K562 (cell line): ENCODE data around the gene GLIS1.

Source experiments
- CTCF ChIP-seq, 3 experiments: IDR thresholded peaks in 2 of 3; conservative IDR thresholded peaks in 1 of 3; 2 replicates each; pipeline ENCODE4 v1.5.1; 2011 to 2012; ENCODE audit warnings: low read length in 3 of 3, mild to moderate bottlenecking in 3 of 3, control low read depth in 2 of 3, improper control_type of control experiment in 1 of 3, inconsistent platforms in 1 of 3, low read depth in 1 of 3, mixed read lengths in 1 of 3, moderate library complexity in 1 of 3; ENCODE audit not compliant: insufficient read depth in 2 of 3
- EZH2 ChIP-seq: IDR thresholded peaks from 2 replicates; pipeline ENCODE4 v1.6.1; 2012; ENCODE audit warnings: low read depth, mild to moderate bottlenecking, inconsistent platforms, low read length, borderline replicate concordance
- GATA2 ChIP-seq: sonication (generic); formaldehyde crosslinking; IDR thresholded peaks from 2 replicates; pipeline ENCODE4 v1.4.0; 2020; ENCODE audit warnings: mild to moderate bottlenecking, missing genetic modification reagents
- HDAC2 ChIP-seq: fragments of 450-650 bp; IDR thresholded peaks from 2 replicates; pipeline ENCODE4 v1.6.1; 2016; ENCODE audit warnings: mild to moderate bottlenecking
- JUN ChIP-seq, 2 experiments: sonication (generic) in 1 of 2; formaldehyde crosslinking in 1 of 2; IDR thresholded peaks; 2 replicates each; pipeline versions ENCODE4 v1.6.1 to v1.8.0; 2012 to 2022; ENCODE audit warnings: borderline replicate concordance in 2 of 2, mild to moderate bottlenecking in 2 of 2, improper control_type of control experiment in 1 of 2, low read depth in 1 of 2, low read length in 1 of 2, missing genetic modification reagents in 1 of 2
- MAX ChIP-seq: sonication (generic); formaldehyde crosslinking; IDR thresholded peaks from 2 replicates; pipeline ENCODE4 v1.9.0; 2022; ENCODE audit warnings: mild to moderate bottlenecking, missing genetic modification reagents
- NR2F6 ChIP-seq: fragments of 450-650 bp; formaldehyde crosslinking; IDR thresholded peaks from 2 replicates; pipeline ENCODE4 v1.4.0; 2020; ENCODE audit warnings: mild to moderate bottlenecking
- POLR2A ChIP-seq: fragments of 450-650 bp; conservative IDR thresholded peaks from 2 replicates; pipeline ENCODE4 v1.6.1; 2016
- RAD21 ChIP-seq, 2 experiments: fragments of 250-450 bp in 1 of 2; fragments of 450-650 bp in 1 of 2; sonication (Bioruptor Pico) in 1 of 2; formaldehyde crosslinking in 1 of 2; IDR thresholded peaks in 1 of 2; conservative IDR thresholded peaks in 1 of 2; 2 replicates each; pipeline versions ENCODE4 v1.4.0 to v1.8.0; 2020 to 2022; ENCODE audit warnings: mild to moderate bottlenecking in 2 of 2, moderate library complexity in 1 of 2
- TFE3 ChIP-seq: fragments of 450-650 bp; formaldehyde crosslinking; IDR thresholded peaks from 2 replicates; pipeline ENCODE4 v1.4.0; 2020; ENCODE audit warnings: mild to moderate bottlenecking, mixed read lengths
- YY1 ChIP-seq, 3 experiments: IDR thresholded peaks; 2 replicates each; pipeline ENCODE4 v1.6.1; 2011; ENCODE audit warnings: low read length in 2 of 3, mild to moderate bottlenecking in 2 of 3, moderate library complexity in 2 of 3, borderline replicate concordance in 1 of 3, control low read depth in 1 of 3, low read depth in 1 of 3; ENCODE audit not compliant: insufficient read depth in 3 of 3, insufficient replicate concordance in 2 of 3, control insufficient read depth in 1 of 3, insufficient read length in 1 of 3; ENCODE audit errors: extremely low read depth in 1 of 3
- ZKSCAN1 ChIP-seq: fragments of 150-350 bp; IDR thresholded peaks from 2 replicates; pipeline ENCODE4 v1.6.1; 2016; ENCODE audit warnings: low read depth, low read length

- TF ChIP-seq MAX (no peak), ZKSCAN1 (no peak), RAD21 (CRISPR knock-in tag; conservative IDR thresholded peaks at IDR 0.05 in 1 of 2, IDR thresholded peaks at IDR 0.05 in 1 of 2) (no peak), JUN (IDR thresholded peaks at IDR 0.05; ENCODE audit: borderline replicate concordance, low read depth, low read length) (no peak), JUN (CRISPR knock-in tag; IDR thresholded peaks at IDR 0.05; ENCODE audit: borderline replicate concordance) (no peak), POLR2A (no peak), NR2F6 (no peak), CTCF (IDR thresholded peaks at IDR 0.05 in 2 of 3, conservative IDR thresholded peaks at IDR 0.05 in 1 of 3; ENCODE audit: insufficient read depth in 2 of 3, low read depth in 1 of 3, low read length in 3 of 3) (no peak), HDAC2 (no peak), YY1 (IDR thresholded peaks at IDR 0.05; ENCODE audit: borderline replicate concordance in 1 of 3, control insufficient read depth in 1 of 3, extremely low read depth in 1 of 3, insufficient read depth in 3 of 3, insufficient read length in 1 of 3, insufficient replicate concordance in 2 of 3, low read depth in 1 of 3, low read length in 2 of 3) (no peak), TFE3 (CRISPR knock-in tag) (no peak), EZH2 (no peak), GATA2 (CRISPR knock-in tag) (no peak)
Measured at GRCh38 chr1:53634571-53634979, 104.4 kb downstream of the GLIS1 start.
